Tongue (tissue), 2 donors: ENCODE data around the gene CNTN3. TPM values are rescaled to one million over a fixed set of nuclear protein-coding genes. Genes with fewer than 3 reads are reported as not detected.

Experiments used
- DNase-seq: peaks from one replicate; pipeline ENCODE4 v3.0.0-alpha.2; 2015
- total RNA-seq: library from RNA; depleted of rRNA; stranded (reverse); fragments of >200 nt; gene quantifications from one replicate; pipeline ENCODE4 v1.2.3, GENCODE V29; 2014

The CNTN3 gene
- 6.9 TPM for total RNA-seq

DNA sequence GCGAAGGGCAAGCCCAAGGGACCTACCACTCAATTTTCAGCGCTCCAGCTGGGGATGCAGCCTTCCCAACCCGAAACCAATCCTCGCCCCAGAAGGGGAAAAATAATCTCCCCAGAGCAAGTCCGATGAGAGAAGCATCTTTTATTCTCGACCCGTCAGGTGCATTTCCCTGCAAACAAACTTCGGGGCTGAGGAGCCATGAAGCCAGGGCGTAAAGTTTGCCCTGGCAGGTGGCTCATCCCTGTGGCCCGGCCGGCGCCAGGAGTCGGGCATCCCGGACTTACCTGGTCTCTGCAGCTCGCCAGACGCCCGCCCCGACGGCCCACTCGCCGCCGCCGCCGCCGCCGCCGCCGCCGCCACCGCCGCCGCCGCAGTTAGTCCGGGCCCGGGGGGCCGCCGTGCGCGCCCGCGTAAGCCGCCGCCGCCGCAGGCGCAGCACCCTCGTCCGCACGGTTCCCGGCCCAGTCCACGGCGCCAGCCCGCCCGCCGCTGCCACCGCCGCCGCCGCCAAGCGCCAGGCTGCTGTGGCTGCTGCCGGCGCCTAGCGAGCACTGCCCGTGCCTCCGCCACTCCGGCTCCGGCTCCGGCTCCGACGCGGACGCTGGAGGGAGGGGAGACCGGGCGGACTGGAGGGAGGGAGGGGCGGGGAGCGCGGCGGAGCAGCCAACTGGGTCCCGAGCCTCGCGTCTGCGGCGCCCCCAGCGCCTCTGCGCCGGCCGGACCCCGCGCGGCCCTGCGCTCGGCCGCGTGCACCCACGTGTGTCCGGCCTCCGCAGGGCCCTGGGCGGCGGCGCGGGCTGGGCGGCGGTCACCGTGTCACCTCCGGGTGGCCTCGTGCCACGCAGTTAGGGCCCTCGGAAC lies at the start of gene CNTN3:
TSS of gene CNTN3 (minus strand) at position 553 of the 861 bp plus-strand sequence. CDS start 93,547 bp downstream, outside the sequence.
- peak; percentile 80 for DNase-seq

GRCh38 chr3:74663178-74663577 lies 48.7 kb upstream of the CNTN3 start:
- DNase-seq = no peak

DNA sequence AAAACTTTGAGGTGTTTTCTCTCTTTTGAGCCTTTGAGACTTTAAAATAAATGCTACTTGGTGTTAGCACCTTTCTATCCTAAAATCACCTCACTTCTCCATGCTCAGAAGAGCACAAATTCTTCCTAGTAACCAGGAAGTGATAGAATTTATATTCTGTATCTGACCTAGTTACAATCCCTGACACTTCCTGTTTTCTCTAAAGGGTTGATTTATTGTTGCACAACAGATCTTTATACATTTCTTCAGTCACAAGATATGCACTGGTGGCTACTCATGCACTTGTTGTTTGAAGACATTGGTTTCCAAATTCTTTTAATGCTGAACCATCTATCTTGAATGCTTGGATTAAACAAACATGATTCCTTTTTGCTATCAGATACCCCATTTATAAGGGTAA lies 47.2 kb upstream of the CNTN3 start:
- DNase-seq = no peak

- DNase-seq = no peak
These were observed 37.4 kb upstream of the CNTN3 start for GRCh38 chr3:74651885-74652284.

DNA sequence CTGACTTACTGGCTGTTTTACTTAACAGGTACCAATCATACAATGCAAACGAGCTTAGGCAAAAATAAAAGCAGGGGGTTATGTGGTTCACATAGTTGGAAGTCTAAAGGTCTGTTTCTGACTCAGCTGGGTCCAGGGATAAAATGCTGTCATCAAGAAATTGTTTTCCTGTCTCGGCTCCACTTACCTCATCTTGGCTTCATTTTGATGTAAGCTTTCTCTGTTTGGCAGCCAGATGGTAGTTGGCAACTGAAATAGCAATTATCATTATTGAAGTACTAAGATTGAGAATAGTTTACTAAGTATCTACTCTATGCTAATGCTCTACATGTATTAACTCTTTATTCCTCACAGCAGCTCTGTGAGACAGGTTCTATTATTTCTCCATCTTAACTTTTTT lies 36.8 kb upstream of the CNTN3 start:
- peak; percentile 4 for DNase-seq

DNA sequence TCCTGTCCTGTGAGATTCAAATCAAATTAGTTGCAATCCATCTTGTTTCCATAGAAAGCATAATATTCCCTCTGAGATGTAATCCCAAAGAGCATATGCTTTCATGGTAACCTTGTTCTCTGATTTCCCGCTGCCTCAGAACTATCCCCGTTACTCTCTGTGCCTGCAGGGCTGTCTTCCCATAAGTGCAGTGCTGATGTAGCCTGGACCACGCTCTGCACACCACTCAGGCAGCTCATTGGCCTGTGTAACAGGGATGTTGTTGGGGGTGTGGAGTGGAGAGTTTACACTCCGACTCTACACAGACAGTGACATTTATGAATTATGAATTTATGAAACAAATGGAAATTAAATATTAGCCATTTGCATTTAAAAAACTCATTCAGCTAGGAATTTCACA lies 33.6 kb upstream of the CNTN3 start:
- DNase-seq = no peak

GRCh38 chr3:74646094-74646493 lies 31.6 kb upstream of the CNTN3 start:
- no peak for DNase-seq

DNA sequence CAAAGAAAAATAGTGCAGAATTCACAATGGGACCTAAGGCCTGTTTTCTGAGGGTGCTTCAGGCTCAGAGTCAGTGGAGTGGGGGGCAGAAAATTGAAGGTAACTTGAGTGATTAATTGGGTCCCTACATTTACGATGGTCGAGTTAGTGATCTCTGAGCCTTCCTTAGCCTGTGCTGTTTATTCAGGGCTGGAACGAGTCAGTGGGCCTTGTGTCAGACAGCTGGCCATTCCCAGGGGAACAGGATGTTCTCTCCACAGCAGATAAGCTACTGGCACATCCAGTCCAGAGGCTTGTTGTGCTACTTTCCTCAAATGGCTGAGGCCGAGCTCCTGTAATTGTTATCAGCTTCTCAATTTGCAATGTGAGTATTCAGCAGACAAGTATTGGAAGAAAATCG lies 29.2 kb upstream of the CNTN3 start:
- peak; percentile 54 for DNase-seq

DNA sequence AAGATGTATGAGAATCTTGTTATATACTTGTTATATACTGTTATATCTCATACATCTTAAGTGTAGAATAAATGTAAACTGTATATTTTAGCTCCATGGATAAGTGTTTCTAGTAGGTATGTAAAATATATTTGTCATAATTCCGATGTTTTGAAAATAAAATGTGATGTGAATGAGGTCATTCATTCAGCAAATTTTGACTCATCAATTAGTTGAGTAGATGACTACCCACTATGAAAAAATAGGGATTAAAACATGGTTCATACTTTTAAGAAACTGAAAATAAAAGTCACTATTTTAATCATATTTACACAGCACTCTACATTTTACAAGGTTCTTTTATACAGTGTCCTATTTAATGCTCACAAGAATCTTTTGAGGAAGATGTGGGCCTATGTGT lies 28.4 kb upstream of the CNTN3 start:
- no peak for DNase-seq

- DNase-seq = no peak
These were observed 25.8 kb upstream of the CNTN3 start for GRCh38 chr3:74640211-74640610.

GRCh38 chr3:74639681-74640080 lies 25.2 kb upstream of the CNTN3 start:
- DNase-seq = no peak

GRCh38 chr3:74636981-74637380 lies 22.5 kb upstream of the CNTN3 start:
- no peak for DNase-seq

DNA sequence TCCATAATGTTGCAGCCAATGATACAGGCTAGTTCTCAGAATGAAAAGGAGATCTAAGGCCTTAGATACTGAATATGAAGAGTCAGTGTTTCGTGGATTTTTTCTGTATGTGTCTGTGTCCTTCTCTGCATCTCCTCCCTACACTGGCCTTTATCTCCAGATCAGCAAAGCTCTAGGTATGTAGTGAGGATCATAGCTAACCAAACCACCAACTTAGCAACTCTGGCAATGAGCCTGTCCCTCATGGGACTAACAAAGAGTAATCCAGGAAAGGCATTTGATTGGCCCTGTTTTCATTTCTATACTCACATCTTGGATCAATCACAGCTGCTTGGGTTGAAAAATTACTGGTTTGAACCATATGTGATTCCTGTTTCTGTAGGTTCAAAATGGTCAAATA lies 18.6 kb upstream of the CNTN3 start:
- DNase-seq = no peak

- no peak for DNase-seq
These were observed 17.1 kb upstream of the CNTN3 start for GRCh38 chr3:74631351-74632140.

- peak; percentile 62 for DNase-seq
These were observed 16.1 kb upstream of the CNTN3 start for GRCh38 chr3:74630602-74631001.

- no peak for DNase-seq
These were observed 11.6 kb upstream of the CNTN3 start for GRCh38 chr3:74626011-74626410.

DNA sequence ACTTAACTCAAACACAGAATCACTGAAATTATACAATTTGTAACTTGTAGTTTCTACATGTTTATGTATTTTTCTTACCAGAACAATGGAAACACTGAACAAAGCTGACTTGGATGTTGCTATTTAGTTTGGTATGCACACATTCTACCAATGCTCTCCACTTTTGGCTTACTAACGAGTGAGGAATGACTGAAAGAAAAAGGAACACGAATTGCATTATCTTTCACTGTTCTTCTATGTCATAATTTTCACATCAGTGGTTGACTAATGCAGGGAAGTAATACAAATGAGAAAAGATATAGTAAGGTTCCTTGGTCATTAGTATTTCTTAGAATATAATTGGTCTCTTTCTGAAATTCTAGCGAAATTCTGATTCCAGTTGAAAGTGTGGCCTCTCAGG lies 9.8 kb upstream of the CNTN3 start:
- no peak for DNase-seq

DNA sequence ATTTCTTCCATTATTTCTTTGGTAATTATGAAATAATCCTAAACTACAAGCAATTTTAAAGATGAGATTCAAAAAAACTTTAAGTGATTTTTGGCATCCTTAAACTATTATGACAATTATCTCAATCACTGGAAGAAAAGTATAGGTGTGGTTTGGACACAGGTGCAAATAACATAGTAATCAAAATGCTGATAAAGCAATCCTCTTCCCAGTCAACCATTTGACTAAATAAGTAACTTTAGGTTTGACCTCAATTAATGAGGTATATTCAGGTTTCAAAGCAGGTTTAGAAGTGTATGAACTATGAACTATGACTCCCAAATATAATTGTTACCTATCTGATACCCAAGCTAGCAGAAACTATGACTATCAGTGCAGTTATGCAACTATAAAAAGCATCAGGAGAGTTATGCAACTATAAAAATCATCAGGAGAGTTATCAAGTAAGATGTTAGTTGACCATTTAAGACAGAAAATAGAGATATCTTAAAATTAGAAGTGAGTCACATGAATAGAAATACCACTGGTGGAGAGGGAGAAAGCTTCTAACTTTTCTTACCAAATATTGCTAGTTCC lies 8.9 kb upstream of the CNTN3 start:
- no peak for DNase-seq

DNA sequence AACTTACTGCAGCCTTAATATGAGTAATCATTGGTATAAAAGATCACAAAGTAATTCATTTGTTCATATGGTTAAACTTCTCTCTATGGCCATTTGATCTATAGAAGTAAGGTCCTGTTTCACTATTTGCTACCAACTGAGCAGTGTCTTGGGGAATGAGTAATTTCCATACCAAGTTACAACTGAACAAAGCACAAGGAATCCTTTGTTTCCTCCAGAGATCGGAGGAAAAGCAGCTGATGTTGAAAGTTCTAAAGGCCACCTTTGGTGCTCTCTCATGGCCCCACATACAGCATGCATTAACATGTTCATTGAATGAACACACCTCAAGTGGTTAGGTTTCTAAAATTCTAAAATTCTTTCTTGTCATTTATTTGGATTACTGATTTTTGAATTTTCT lies 7.1 kb upstream of the CNTN3 start:
- DNase-seq = no peak

DNA sequence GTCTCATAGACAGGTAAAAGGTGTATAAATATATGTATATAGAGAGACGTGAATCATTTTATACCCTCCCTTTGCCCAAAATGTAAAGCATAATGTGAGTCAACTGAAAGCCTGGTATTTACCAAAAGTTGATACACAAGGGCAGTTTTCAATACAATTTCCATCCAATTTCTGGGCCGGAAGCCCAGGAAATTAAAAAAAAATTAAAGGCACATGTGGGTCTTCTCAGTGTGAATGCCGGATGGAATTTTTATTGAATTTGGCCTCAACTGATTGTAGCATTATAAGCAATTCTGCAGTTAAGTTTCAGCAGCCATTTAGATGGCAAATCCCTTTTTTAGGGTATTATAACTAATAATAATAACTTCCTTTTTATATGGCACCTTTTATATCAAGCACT lies 3.3 kb upstream of the CNTN3 start:
- peak; percentile 21 for DNase-seq

- peak; percentile 9 for DNase-seq
These were observed 845 bp downstream of the CNTN3 start for GRCh38 chr3:74613521-74614106.

DNA sequence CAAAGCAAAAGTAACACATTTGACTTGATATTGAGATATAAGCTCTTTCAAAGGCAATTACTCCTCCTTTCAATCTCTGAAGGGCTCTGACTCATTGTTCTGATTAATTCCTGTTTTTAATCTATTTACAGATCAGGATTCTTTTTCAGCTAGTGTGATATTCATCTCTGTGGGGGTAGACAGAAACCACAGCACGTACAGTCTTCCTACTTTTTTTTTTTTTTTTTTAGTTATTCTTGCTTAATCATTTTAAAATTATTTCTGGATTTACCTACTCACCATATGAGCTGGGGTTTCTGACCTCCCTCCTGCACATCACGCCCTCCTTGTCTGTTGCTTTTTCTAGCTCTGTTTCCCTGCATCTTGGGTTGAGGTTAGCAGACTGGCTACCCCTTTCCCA lies 1.4 kb downstream of the CNTN3 start:
- no peak for DNase-seq

DNA sequence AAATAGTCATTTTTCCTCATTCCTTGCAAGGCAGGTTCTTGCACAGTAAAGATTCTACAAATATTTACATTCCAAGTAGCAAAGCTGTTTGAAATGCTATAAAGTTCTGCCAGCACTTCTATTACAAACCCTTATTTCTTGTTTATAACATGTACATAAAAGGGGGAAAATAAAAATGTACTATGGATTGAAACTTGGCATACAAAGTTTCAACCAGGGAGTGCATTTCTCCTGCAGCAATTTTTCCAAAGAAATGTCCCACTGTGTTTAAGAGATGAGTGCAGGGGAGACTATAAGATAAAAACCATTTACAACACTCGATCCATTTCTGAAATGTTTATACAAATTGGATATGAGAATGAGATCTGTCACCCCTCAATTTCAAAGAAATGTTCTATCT lies 3.3 kb downstream of the CNTN3 start:
- no peak for DNase-seq
